H1 (cell line): ENCODE results near the gene C1orf174. TPM values are rescaled to one million over a fixed set of nuclear protein-coding genes. Genes with fewer than 3 reads are reported as not detected.

Experiments used
- CTCF ChIA-PET: fragments of 300-600 bp; sonication (Branson Sonifier 250); formaldehyde crosslinking; loops from one replicate; lab custom pipeline; 2021; ENCODE audit not compliant: partially characterized antibody; lab: Charles Lee
- POLR2A ChIA-PET: fragments of 300-600 bp; sonication (Branson Sonifier 250); formaldehyde crosslinking; loops from one replicate; lab custom pipeline; 2021; ENCODE audit warnings: inconsistent platforms; ENCODE audit not compliant: partially characterized antibody; lab: Charles Lee
- DNase-seq, 2 experiments: peaks; one replicate each; pipeline versions ENCODE4 v3.0.0 to v3.0.0-alpha.2; 2010 to 2022; ENCODE audit warnings: low spot score in 2 of 2, low read depth in 1 of 2, mixed read lengths in 1 of 2
- FAIRE-seq: peaks from 2 replicates; lab custom pipeline; 2011; peaks lifted over from hg19 to GRCh38; lab: Jason Lieb, UNC
- H2AFZ ChIP-seq: 2 replicates; pipeline ENCODE4 v1.8.1; 2012; ENCODE audit warnings: low read length, inconsistent platforms
- H2AK5ac ChIP-seq: 2 replicates; pipeline ENCODE4 v1.6.1; 2013; ENCODE audit warnings: low read depth, low read length
- H2BK120ac ChIP-seq: replicated peaks from 2 replicates; pipeline ENCODE3; 2013; ENCODE audit warnings: low read depth, low read length, inconsistent platforms
- H2BK12ac ChIP-seq: 2 replicates; pipeline ENCODE4 v1.6.1; 2013; ENCODE audit warnings: low read depth, low read length
- H2BK15ac ChIP-seq: 2 replicates; pipeline ENCODE4 v1.6.1; 2013; ENCODE audit warnings: low read length
- H2BK20ac ChIP-seq: 2 replicates; pipeline ENCODE4 v1.6.1; 2013; ENCODE audit warnings: low read length
- H2BK5ac ChIP-seq: 2 replicates; pipeline ENCODE4 v1.6.1; 2013; ENCODE audit warnings: low read depth, low read length
- H3K14ac ChIP-seq: 2 replicates; pipeline ENCODE4 v1.6.1; 2013; ENCODE audit warnings: inconsistent platforms; ENCODE audit not compliant: insufficient read length
- H3K18ac ChIP-seq: 2 replicates; pipeline ENCODE4 v1.6.1; 2013; ENCODE audit warnings: low read length; ENCODE audit errors: extremely low read depth
- H3K23ac ChIP-seq: 2 replicates; pipeline ENCODE4 v1.6.1; 2013; ENCODE audit warnings: inconsistent platforms; ENCODE audit not compliant: insufficient read length
- H3K23me2 ChIP-seq: 2 replicates; pipeline ENCODE4 v1.6.1; 2013; ENCODE audit warnings: low read depth, low read length
- H3K27ac ChIP-seq: 2 replicates; pipeline ENCODE4 v1.6.1; 2011; ENCODE audit warnings: low read depth, low read length, inconsistent platforms
- H3K27me3 ChIP-seq, 4 experiments: replicated peaks in 1 of 4; 1 replicate in 1 of 4; 2 replicates in 3 of 4; pipeline versions ENCODE4 v1.6.1 to v1.8.1; 2011 to 2013; ENCODE audit warnings: low read length in 3 of 4, mild to moderate bottlenecking in 3 of 4, inconsistent platforms in 2 of 4, mixed read lengths in 2 of 4, moderate library complexity in 1 of 4; ENCODE audit not compliant: control insufficient read depth in 3 of 4, insufficient read depth in 3 of 4; ENCODE audit errors: extremely low read depth in 1 of 4
- H3K36me3 ChIP-seq, 4 experiments: 2 replicates each; pipeline versions ENCODE4 v1.6.1 to v1.8.1; 2011 to 2013; ENCODE audit warnings: mild to moderate bottlenecking in 4 of 4, low read length in 3 of 4, moderate library complexity in 2 of 4, control low read depth in 1 of 4, inconsistent platforms in 1 of 4; ENCODE audit not compliant: insufficient read depth in 4 of 4, control insufficient read depth in 2 of 4
- H3K4ac ChIP-seq: replicated peaks from 2 replicates; pipeline ENCODE3; 2013; ENCODE audit warnings: low read length, low read depth, mixed read lengths, inconsistent platforms; ENCODE audit not compliant: insufficient read length
- H3K4me1 ChIP-seq, 4 experiments: replicated peaks in 1 of 4; 1 replicate in 1 of 4; 2 replicates in 3 of 4; pipeline versions ENCODE4 v1.6.1 to v1.8.1; 2011 to 2013; ENCODE audit warnings: low read length in 3 of 4, inconsistent platforms in 2 of 4, mixed read lengths in 1 of 4; ENCODE audit not compliant: insufficient read depth in 4 of 4, control insufficient read depth in 3 of 4
- H3K4me2 ChIP-seq, 2 experiments: 2 replicates each; pipeline versions ENCODE4 v1.6.1 to v1.8.1; 2011 to 2013; ENCODE audit warnings: low read depth in 2 of 2, low read length in 2 of 2, control low read depth in 1 of 2, inconsistent platforms in 1 of 2, mild to moderate bottlenecking in 1 of 2; ENCODE audit not compliant: insufficient read depth in 1 of 2
- H3K4me3 ChIP-seq, 4 experiments: fragments of 200-600, 300-600 bp in 1 of 4; sonication (generic), shearing (Covaris generic), sonication (Bioruptor Twin) in 1 of 4; 2 replicates each; pipeline versions ENCODE4 v1.5.1 to v1.8.1; 2011 to 2016; ENCODE audit warnings: low read length in 4 of 4, low read depth in 3 of 4, control low read depth in 2 of 4, inconsistent platforms in 2 of 4, mild to moderate bottlenecking in 2 of 4, mixed read lengths in 1 of 4, moderate library complexity in 1 of 4; ENCODE audit not compliant: insufficient read depth in 2 of 4; ENCODE audit errors: extremely low read depth in 1 of 4
- H3K56ac ChIP-seq: replicated peaks from 2 replicates; pipeline ENCODE3; 2013; ENCODE audit warnings: low read depth, mild to moderate bottlenecking, mixed read lengths, low read length, inconsistent platforms; ENCODE audit not compliant: insufficient read length
- H3K79me1 ChIP-seq: 2 replicates; pipeline ENCODE4 v1.6.1; 2013; ENCODE audit warnings: low read depth, low read length, control low read depth
- H3K79me2 ChIP-seq, 2 experiments: 2 replicates each; pipeline versions ENCODE4 v1.6.1 to v1.8.1; 2012 to 2013; ENCODE audit warnings: low read length in 2 of 2, mild to moderate bottlenecking in 2 of 2, inconsistent platforms in 1 of 2; ENCODE audit not compliant: insufficient read depth in 2 of 2, control insufficient read depth in 1 of 2
- H3K9ac ChIP-seq, 4 experiments: replicated peaks in 1 of 4; 1 replicate in 1 of 4; 2 replicates in 3 of 4; pipeline versions ENCODE4 v1.6.1 to v1.8.1; 2011 to 2013; ENCODE audit warnings: low read depth in 3 of 4, low read length in 3 of 4, control low read depth in 2 of 4, mild to moderate bottlenecking in 2 of 4, moderate library complexity in 2 of 4, inconsistent platforms in 1 of 4; ENCODE audit errors: extremely low read depth in 1 of 4
- H3K9me3 ChIP-seq, 2 experiments: 2 replicates each; pipeline versions ENCODE4 v1.6.1 to v1.8.1; 2012 to 2013; ENCODE audit warnings: mild to moderate bottlenecking in 2 of 2, moderate library complexity in 2 of 2, control low read depth in 1 of 2, inconsistent platforms in 1 of 2, low read depth in 1 of 2, low read length in 1 of 2, mixed read lengths in 1 of 2; ENCODE audit not compliant: insufficient read depth in 2 of 2
- H4K20me1 ChIP-seq, 2 experiments: replicated peaks in 1 of 2; 2 replicates each; pipeline versions ENCODE3 to v1.8.1; 2011 to 2013; ENCODE audit warnings: inconsistent platforms in 2 of 2, low read length in 2 of 2, mild to moderate bottlenecking in 1 of 2; ENCODE audit not compliant: insufficient read depth in 2 of 2, control insufficient read depth in 1 of 2
- H4K5ac ChIP-seq: 2 replicates; pipeline ENCODE4 v1.6.1; 2013; ENCODE audit warnings: low read length, low read depth, mixed read lengths, inconsistent platforms; ENCODE audit not compliant: insufficient read length
- H4K8ac ChIP-seq: 2 replicates; pipeline ENCODE4 v1.8.0; 2013; ENCODE audit warnings: mild to moderate bottlenecking, moderate library complexity, low read length, inconsistent platforms; ENCODE audit not compliant: insufficient read depth; ENCODE audit errors: extremely low read depth
- H4K91ac ChIP-seq: replicated peaks from 2 replicates; pipeline ENCODE3; 2013; ENCODE audit warnings: low read length, mixed read lengths, inconsistent platforms; ENCODE audit not compliant: insufficient read length
- ASH2L ChIP-seq: fragments of 200-600, 300-600 bp; sonication (generic); IDR thresholded peaks from one replicate; pipeline ENCODE4 v1.7.1; 2017; ENCODE audit warnings: low read length
- ATF2 ChIP-seq: IDR thresholded peaks from 2 replicates; pipeline ENCODE4 v1.6.1; 2012; ENCODE audit warnings: low read length, inconsistent platforms
- ATF3 ChIP-seq: IDR thresholded peaks from 2 replicates; pipeline ENCODE4 v1.6.1; 2011; ENCODE audit warnings: low read depth, mild to moderate bottlenecking, low read length; ENCODE audit not compliant: insufficient read depth
- CTBP2 ChIP-seq: IDR thresholded peaks from 2 replicates; pipeline ENCODE4 v1.7.0; 2011; ENCODE audit warnings: borderline replicate concordance, mild to moderate bottlenecking, moderate library complexity, mixed read lengths, low read length; ENCODE audit not compliant: insufficient read depth, insufficient read length
- GABPA ChIP-seq: IDR thresholded peaks from 2 replicates; pipeline ENCODE4 v1.6.1; 2011; ENCODE audit warnings: mild to moderate bottlenecking, low read length, moderate library complexity, borderline replicate concordance; ENCODE audit not compliant: insufficient read depth
- HDAC2 ChIP-seq, 2 experiments: fragments of 300-600 bp in 1 of 2; sonication (generic) in 1 of 2; IDR thresholded peaks; 2 replicates each; pipeline ENCODE4 v1.6.1; 2011 to 2012; ENCODE audit warnings: low read depth in 2 of 2, low read length in 2 of 2, mild to moderate bottlenecking in 2 of 2, moderate library complexity in 2 of 2, borderline replicate concordance in 1 of 2, inconsistent platforms in 1 of 2
- KDM5A ChIP-seq: fragments of 200-600 bp; IDR thresholded peaks from 2 replicates; pipeline ENCODE4 v1.7.1; 2012; ENCODE audit warnings: mild to moderate bottlenecking, low read length, inconsistent platforms, mixed read lengths
- POLR2AphosphoS5 ChIP-seq: IDR thresholded peaks from 2 replicates; pipeline ENCODE4 v1.6.1; 2011; ENCODE audit warnings: low read depth, low read length
- POU5F1 ChIP-seq: IDR thresholded peaks from 2 replicates; pipeline ENCODE4 v1.6.1; 2011; ENCODE audit warnings: low read depth, mild to moderate bottlenecking, low read length, moderate library complexity
- RFX5 ChIP-seq: IDR thresholded peaks from 2 replicates; pipeline ENCODE4 v1.6.1; 2011; ENCODE audit warnings: low read depth, low read length, improper control_type of control experiment, borderline replicate concordance
- SUZ12 ChIP-seq: fragments of 200-600 bp; sonication (generic); IDR thresholded peaks from 2 replicates; pipeline ENCODE4 v1.6.1; 2012; ENCODE audit warnings: mild to moderate bottlenecking, inconsistent platforms, low read length, moderate library complexity, mixed read lengths
- WGBS, 2 experiments: shearing (Covaris generic) in 1 of 2; methylation state at CpG; one replicate each; pipeline versions ENCODE4 v1.1.6 to v1.1.7; 2013 to 2015; ENCODE audit warnings: low lambda C conversion rate in 2 of 2, mixed read lengths in 2 of 2, inconsistent platforms in 1 of 2, low coverage in 1 of 2, missing lambda C conversion rate in 1 of 2; ENCODE audit not compliant: insufficient replicate concordance in 2 of 2, insufficient coverage in 1 of 2, insufficient read length in 1 of 2; ENCODE audit errors: extremely low coverage in 1 of 2, missing lambda C conversion rate in 1 of 2; 5-methylcytosine and 5-hydroxymethylcytosine counted together
- polyA plus RNA-seq, 7 experiments: library from polyadenylated mRNA; depleted of rRNA in 3 of 7; stranded (reverse) in 5 of 7; unstranded in 2 of 7; fragments of >200 nt in 5 of 7; fragments of 200-250 nt in 2 of 7; gene quantifications; 1 replicate in 5 of 7; 2 replicates in 1 of 7; 4 replicates in 1 of 7; pipeline versions ENCODE4 v1.2.1 to v1.2.3, GENCODE V29; 2011 to 2013; ENCODE audit warnings: missing spikeins in 2 of 7, mixed read lengths in 2 of 7
- total RNA-seq: library from RNA; stranded (reverse); fragmentation: NEBNext Ultra II Directional; extraction: Animal tissue kit (Norgen Biotek cat#: 25700); gene quantifications from 2 replicates; pipeline ENCODE4 v1.2.1, GENCODE V29; 2021

Gene C1orf174
- total and polyA plus RNA-seq, 2 of the 8 experiments (the other 6 are each of a cell fraction or from before 2014, with no cell fraction given): 28.4 to 32.4 TPM

- Histone ChIP-seq H2AFZ (no peak overlapping the region), H2BK12ac (no peak overlapping the region), H3K23me2 (no peaks in the 10 kb centered on the region), H2AK5ac (no peak overlapping the region), H3K4me3 (no peak overlapping the region), H2BK15ac (no peak overlapping the region), H4K8ac (no peak overlapping the region), H4K5ac (no peak overlapping the region), H2BK20ac (no peak overlapping the region), H3K56ac (no peak overlapping the region), H3K4ac (no peak overlapping the region), H3K36me3 (peaks cover 0 to 20% (median 2%) of the 10 kb centered on the region in 4 experiments; a peak in 2 of 8 replicates), H4K20me1 (peaks cover 0 to 2% of the 10 kb centered on the region in 2 experiments), H3K14ac (no peak overlapping the region), H3K79me2 (no peaks in the 10 kb centered on the region), H3K9me3 (no peaks in the 10 kb centered on the region), H2BK120ac (no peak overlapping the region), H4K91ac (no peak overlapping the region), H3K4me1 (no peaks in the 10 kb centered on the region), H2BK5ac (no peak overlapping the region), H3K27ac (no peak overlapping the region), H3K23ac (no peak overlapping the region), H3K79me1 (no peaks in the 10 kb centered on the region; the same call in 1 of the 2 replicates), H3K9ac (no peak overlapping the region), H3K18ac (no peak overlapping the region), H3K4me2 (no peak overlapping the region), H3K27me3 (no peaks in the 10 kb centered on the region)
- WGBS, 2 experiments: 72% methylated on average over 6 of the region's 6 CpGs; no CpG with 5 or more reads in 1 of the 2 experiments
- ChIA-PET CTCF (interaction anchor here (1.3 to 1.7 kb wide), 3 partner anchors 11 to 19 kb away, joined by 3 to 5 read pairs (median 4); partner anchors contain the start of gene DFFB), POLR2A (no interaction called here)
- no peak for DNase-seq
- FAIRE-seq: no peak
- TF ChIP-seq POU5F1 (no peak), ASH2L (no peak), GABPA (no peak), RFX5 (no peak), HDAC2 (IDR thresholded peaks at IDR 0.05; ENCODE audit: borderline replicate concordance in 1 of 2, low read depth in 2 of 2, low read length in 2 of 2) (no peak), SUZ12 (no peak), KDM5A (no peak), CTBP2 (no peak), ATF2 (no peak), ATF3 (no peak), POLR2AphosphoS5 (no peak)
These were observed 53.0 kb downstream of the C1orf174 start for GRCh38 chr1:3847081-3847480.
